Stimulated activated CD8-positive, alpha-beta memory T cell treated with anti-CD3 and anti-CD28 coated beads, Interleukin-12 subunit alpha, Interleukin-12 subunit beta, amount 100 ng/mL, for 24 hours (primary cell): ENCODE results near the gene TM4SF5.

ENCODE experiments used
- DNase-seq: peaks from one replicate; pipeline ENCODE4 v3.0.0-alpha.2; 2020; ENCODE audit errors: extremely low read depth

The TM4SF5 gene

GRCh38 chr17:4771519-4772234 lies at the start of gene TM4SF5:
TM4SF5 (plus strand) TSS chr17:4771886; CDS start chr17:4771923, 37 bp downstream.
- no peak for DNase-seq

GRCh38 chr17:4722678-4723240 lies 48.9 kb upstream of the TM4SF5 start:
- DNase-seq, result no peak

- no peak for DNase-seq
These were observed 47.0 kb upstream of the TM4SF5 start for GRCh38 chr17:4724650-4725049.

GRCh38 chr17:4725646-4726310 lies 45.9 kb upstream of the TM4SF5 start:
- no peak for DNase-seq

- DNase-seq, result no peak
These were observed 43.6 kb upstream of the TM4SF5 start for GRCh38 chr17:4728124-4728523.

GRCh38 chr17:4733073-4733531 lies 38.6 kb upstream of the TM4SF5 start:
- no peak for DNase-seq

- no peak for DNase-seq
These were observed 36.7 kb upstream of the TM4SF5 start for GRCh38 chr17:4734857-4735475.

- DNase-seq, result no peak
These were observed 35.6 kb upstream of the TM4SF5 start for GRCh38 chr17:4735876-4736651.

- no peak for DNase-seq
These were observed 33.3 kb upstream of the TM4SF5 start for GRCh38 chr17:4738136-4739121.

- DNase-seq, result no peak
These were observed 32.3 kb upstream of the TM4SF5 start, which contains the start of the genes CXCL16 and ZMYND15 for GRCh38 chr17:4739122-4740024. CXCL16 (minus strand) TSS chr17:4739928; CDS start chr17:4739339, 589 bp downstream. ZMYND15 (plus strand) TSS chr17:4739833; CDS start chr17:4740549, 716 bp downstream.

- no peak for DNase-seq
These were observed 31.7 kb upstream of the TM4SF5 start for GRCh38 chr17:4740025-4740351.

- DNase-seq, result no peak
These were observed 31.1 kb upstream of the TM4SF5 start for GRCh38 chr17:4740584-4740983.

GRCh38 chr17:4741544-4741943 lies 30.1 kb upstream of the TM4SF5 start:
- no peak for DNase-seq

- DNase-seq, result no peak
These were observed 29.6 kb upstream of the TM4SF5 start for GRCh38 chr17:4742133-4742532.

GRCh38 chr17:4742629-4743028 lies 29.1 kb upstream of the TM4SF5 start:
- no peak for DNase-seq

- no peak for DNase-seq
These were observed 28.5 kb upstream of the TM4SF5 start for GRCh38 chr17:4743216-4743615.

GRCh38 chr17:4743898-4744297 lies 27.8 kb upstream of the TM4SF5 start:
- no peak for DNase-seq

GRCh38 chr17:4744999-4745969 lies 26.4 kb upstream of the TM4SF5 start:
- DNase-seq, result no peak
